HCT116 (cell line): ENCODE results near the gene TTC12. TPM values are rescaled to one million over a fixed set of nuclear protein-coding genes. Genes with fewer than 3 reads are reported as not detected.

Experiments used
- ATAC-seq: fragments of 200-7000 bp; cut with Tn5 transposase; 2 replicates; pipeline ENCODE4 v1.9.1; 2020; ENCODE audit warnings: mild to moderate bottlenecking, moderate library complexity
- BruUV-seq: library from RNA; stranded (reverse); fragments of 400-500 nt; replicated peaks from 2 replicates; lab custom pipeline; 2021; lab: Mats Ljungman, UMichigan
- CTCF ChIA-PET: fragments of 300-600 bp; sonication (Branson Sonifier 250); formaldehyde crosslinking; loops from one replicate; lab custom pipeline; 2021; ENCODE audit warnings: antibody characterized with exemption; lab: Charles Lee
- POLR2A ChIA-PET: fragments of 300-600, 350-600 bp; sonication (Branson Sonifier 250); formaldehyde crosslinking; loops from one replicate; lab custom pipeline; 2021; ENCODE audit warnings: antibody characterized with exemption; lab: Charles Lee
- RAD21 ChIA-PET, 2 experiments: fragments of 300-600 bp; sonication (Branson Sonifier 250); formaldehyde crosslinking; loops; one replicate each; lab custom pipeline; 2023; ENCODE audit warnings: low total read pairs in 2 of 2; ENCODE audit not compliant: uncharacterized antibody in 2 of 2, unreplicated experiment in 2 of 2, low non-redundant PET in 1 of 2; lab: Charles Lee
- DNase-seq: peaks from one replicate; pipeline ENCODE4 v3.0.0-alpha.2; 2010; ENCODE audit warnings: low read depth, low spot score
- H2AFZ ChIP-seq: fragments of 200-600 bp; shearing (Covaris generic), sonication (generic); 2 replicates; pipeline ENCODE4 v1.6.1; 2017; ENCODE audit warnings: low read depth, mixed run types, mixed read lengths, antibody characterized with exemption, low read length; ENCODE audit not compliant: poor library complexity, severe bottlenecking
- H3K27ac ChIP-seq: 2 replicates; pipeline ENCODE4 v1.5.1; 2012; ENCODE audit warnings: low read depth, low read length
- H3K27me3 ChIP-seq: fragments of 200-600 bp; sonication (generic); 2 replicates; pipeline ENCODE4 v1.6.1; 2016; ENCODE audit warnings: mixed run types, low read length, mixed read lengths; ENCODE audit not compliant: insufficient read depth
- H3K36me3 ChIP-seq, 2 experiments: fragments of 200-500 bp in 1 of 2; fragments of 200-600 bp in 1 of 2; sonication (Bioruptor generic) in 1 of 2; sonication (generic) in 1 of 2; 2 replicates each; pipeline versions ENCODE4 v1.5.1 to v1.6.1; 2014 to 2016; ENCODE audit warnings: low read length in 2 of 2, inconsistent platforms in 1 of 2, mixed read lengths in 1 of 2, mixed run types in 1 of 2; ENCODE audit not compliant: insufficient read depth in 2 of 2, control insufficient read depth in 1 of 2
- H3K4me1 ChIP-seq, 2 experiments: fragments of 200-600 bp in 1 of 2; sonication (generic) in 1 of 2; 2 replicates each; pipeline versions ENCODE4 v1.5.1 to v1.6.1; 2012 to 2017; ENCODE audit warnings: low read length in 2 of 2, inconsistent platforms in 1 of 2, mild to moderate bottlenecking in 1 of 2, mixed read lengths in 1 of 2, mixed run types in 1 of 2, moderate library complexity in 1 of 2; ENCODE audit not compliant: insufficient read depth in 2 of 2, control insufficient read depth in 1 of 2
- H3K4me2 ChIP-seq: fragments of 200-600 bp; sonication (generic); 2 replicates; pipeline ENCODE4 v1.6.1; 2017; ENCODE audit warnings: mixed run types, low read length, mixed read lengths
- H3K4me3 ChIP-seq, 2 experiments: fragments of 200-600 bp in 1 of 2; sonication (generic) in 1 of 2; replicated peaks in 1 of 2; 2 replicates each; pipeline ENCODE4 v1.5.1; 2011 to 2016; ENCODE audit warnings: low read length in 2 of 2, control low read depth in 1 of 2, low read depth in 1 of 2, mild to moderate bottlenecking in 1 of 2, mixed read lengths in 1 of 2, mixed run types in 1 of 2
- H3K79me2 ChIP-seq: fragments of 200-600 bp; sonication (generic); 2 replicates; pipeline ENCODE4 v1.6.1; 2017; ENCODE audit warnings: mild to moderate bottlenecking, mixed run types, low read length, moderate library complexity, mixed read lengths; ENCODE audit not compliant: insufficient read depth
- H3K9ac ChIP-seq: fragments of 200-600 bp; sonication (generic); 2 replicates; pipeline ENCODE4 v1.6.1; 2016; ENCODE audit warnings: low read length, mixed read lengths
- H3K9me2 ChIP-seq: fragments of 200-600 bp; sonication (generic), shearing (Covaris generic); 2 replicates; pipeline ENCODE4 v1.6.1; 2017; ENCODE audit warnings: mixed run types, mild to moderate bottlenecking, moderate library complexity; ENCODE audit not compliant: insufficient read depth
- H3K9me3 ChIP-seq, 2 experiments: fragments of 200-500 bp in 1 of 2; fragments of 200-600 bp in 1 of 2; sonication (Bioruptor generic) in 1 of 2; sonication (generic) in 1 of 2; 2 replicates each; pipeline ENCODE4 v1.6.1; 2014 to 2017; ENCODE audit warnings: low read length in 2 of 2, mixed read lengths in 2 of 2, inconsistent platforms in 1 of 2, low read depth in 1 of 2, mild to moderate bottlenecking in 1 of 2, mixed run types in 1 of 2, moderate library complexity in 1 of 2; ENCODE audit not compliant: control insufficient read depth in 1 of 2, insufficient read depth in 1 of 2
- H4K20me1 ChIP-seq: fragments of 200-600 bp; sonication (generic), shearing (Covaris generic); 2 replicates; pipeline ENCODE4 v1.6.1; 2017; ENCODE audit warnings: mixed run types, mild to moderate bottlenecking, moderate library complexity; ENCODE audit not compliant: insufficient read depth
- CBX3 ChIP-seq: IDR thresholded peaks from 2 replicates; pipeline ENCODE4 v1.6.1; 2012; ENCODE audit warnings: low read depth
- CEBPB ChIP-seq: IDR thresholded peaks from 2 replicates; pipeline ENCODE4 v1.6.1; 2012; ENCODE audit warnings: low read depth
- EZH2 ChIP-seq: fragments of 200-600 bp; sonication (generic); IDR thresholded peaks from 2 replicates; pipeline ENCODE4 v1.6.1; 2017; ENCODE audit warnings: antibody characterized with exemption, mixed run types
- EZH2phosphoT487 ChIP-seq: fragments of 200-600 bp; IDR thresholded peaks from 2 replicates; pipeline ENCODE4 v1.6.1; 2018; ENCODE audit warnings: antibody characterized with exemption, borderline replicate concordance
- FOSL1 ChIP-seq: IDR thresholded peaks from 2 replicates; pipeline ENCODE4 v1.6.1; 2012; ENCODE audit warnings: low read depth
- POLR2A ChIP-seq: IDR thresholded peaks from 2 replicates; pipeline ENCODE4 v1.7.0; 2011; ENCODE audit warnings: borderline replicate concordance; ENCODE audit not compliant: insufficient read depth, insufficient read length; ENCODE audit errors: extremely low read depth
- RAD21 ChIP-seq: IDR thresholded peaks from 2 replicates; pipeline ENCODE4 v1.6.1; 2012; ENCODE audit warnings: low read depth, mild to moderate bottlenecking
- SRF ChIP-seq: IDR thresholded peaks from 2 replicates; pipeline ENCODE4 v1.6.1; 2012; ENCODE audit warnings: low read depth
- ZFX ChIP-seq: fragments of 450-650 bp; IDR thresholded peaks from 2 replicates; pipeline ENCODE4 v1.6.1; 2017
- ZNF274 ChIP-seq: fragments of 200-500 bp; sonication (Bioruptor generic); IDR thresholded peaks from 2 replicates; pipeline ENCODE4 v1.6.1; 2014; ENCODE audit warnings: mild to moderate bottlenecking, low read depth, low read length, inconsistent platforms
- intact Hi-C: fragments of 100-400 bp; cut with micrococcal nuclease; formaldehyde crosslinking; loops from 2 replicates; pipeline ENCODE4 v1.10.0; 2022
- total RNA-seq: library from RNA; stranded (reverse); gene quantifications from one replicate; pipeline ENCODE4 v1.2.1, GENCODE V29; 2021; ENCODE audit not compliant: unreplicated experiment
- TF ChIP-seq, protein P1 (sequence below): IDR thresholded peaks from 2 replicates; pipeline ENCODE4 v1.6.1; 2012
- TF ChIP-seq, protein P2 (sequence below): IDR thresholded peaks from 2 replicates; pipeline ENCODE4 v1.6.1; 2012
- TF ChIP-seq, protein P3 (sequence below): IDR thresholded peaks from 2 replicates; pipeline ENCODE4 v1.6.1; 2011; ENCODE audit warnings: mild to moderate bottlenecking, low read length, moderate library complexity; ENCODE audit not compliant: insufficient replicate concordance; ENCODE audit errors: extremely low read depth

The TTC12 gene
- total RNA-seq, 1 experiment from 2014 or later = 12.6 TPM

DNA sequence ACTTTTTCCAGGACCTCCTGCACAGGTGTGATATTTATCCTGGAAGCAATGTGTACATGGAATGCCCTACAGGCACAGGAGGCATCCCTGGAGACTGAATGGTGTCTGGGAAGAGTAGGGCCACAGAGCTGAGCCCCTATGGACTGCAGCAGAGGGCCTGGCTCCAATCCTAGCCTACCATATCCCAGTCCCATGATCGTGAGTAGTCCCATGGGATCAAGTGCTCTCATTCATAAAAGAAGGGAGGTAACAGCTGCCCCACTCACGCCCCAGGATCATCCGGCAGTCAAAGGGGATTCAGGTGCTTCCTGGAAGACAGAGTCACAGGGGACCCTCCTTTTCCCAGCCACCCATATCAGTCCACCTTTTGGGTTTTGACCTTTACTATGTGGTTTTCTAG, 97.2 kb downstream of the TTC12 start:
- BruUV-seq = no TSS peak
- Histone ChIP-seq H3K36me3 (no peaks in the 10 kb centered on the region), H3K4me1 (no peaks in the 10 kb centered on the region), H3K79me2 (no peaks in the 10 kb centered on the region), H3K27me3 (peaks cover 4% of the 10 kb centered on the region; the same call in 1 of the 2 replicates), H3K9ac (no peak overlapping the region), H3K9me3 (no peaks in the 10 kb centered on the region), H3K9me2 (no peaks in the 10 kb centered on the region), H3K4me2 (no peak overlapping the region), H3K27ac (no peak overlapping the region), H4K20me1 (no peaks in the 10 kb centered on the region), H3K4me3 (no peak overlapping the region), H2AFZ (no peak overlapping the region)
- ATAC-seq = no peak
- TF ChIP-seq RAD21 (no peak), EZH2 (no peak), ZNF274 (no peak), ZFX (no peak), POLR2A (no peak), CBX3 (no peak), SRF (no peak), FOSL1 (no peak)
- TF ChIP-seq, protein P1, sequence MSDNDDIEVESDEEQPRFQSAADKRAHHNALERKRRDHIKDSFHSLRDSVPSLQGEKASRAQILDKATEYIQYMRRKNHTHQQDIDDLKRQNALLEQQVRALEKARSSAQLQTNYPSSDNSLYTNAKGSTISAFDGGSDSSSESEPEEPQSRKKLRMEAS = no peak
- TF ChIP-seq, protein P2, sequence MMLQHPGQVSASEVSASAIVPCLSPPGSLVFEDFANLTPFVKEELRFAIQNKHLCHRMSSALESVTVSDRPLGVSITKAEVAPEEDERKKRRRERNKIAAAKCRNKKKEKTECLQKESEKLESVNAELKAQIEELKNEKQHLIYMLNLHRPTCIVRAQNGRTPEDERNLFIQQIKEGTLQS = no peak
- intact Hi-C loops = no loop called here
- ChIA-PET RAD21 (no interaction called here), POLR2A (no interaction called here), CTCF (no interaction called here)
- DNase-seq = no peak

DNA sequence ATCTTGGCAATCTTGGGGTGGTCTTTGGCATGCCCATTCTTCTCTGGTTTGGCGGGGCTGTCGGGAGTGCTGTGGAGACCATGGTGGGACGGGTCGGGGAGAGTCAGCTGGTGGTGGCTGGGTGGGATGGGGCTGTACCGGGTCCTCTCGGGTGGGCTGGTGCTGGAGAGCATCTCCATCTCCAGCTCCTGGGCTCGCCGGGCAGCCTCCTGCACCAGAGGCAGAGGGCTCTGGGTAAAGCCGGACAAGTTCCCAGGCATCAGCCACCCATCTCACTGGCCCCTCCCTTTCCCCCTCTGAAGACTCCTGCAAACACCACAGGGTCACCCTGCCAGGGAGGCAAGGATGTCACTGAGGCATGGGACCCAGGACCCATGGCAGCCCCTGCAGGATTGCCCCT, 98.3 kb downstream of the TTC12 start:
- ATAC-seq = no peak
- Histone ChIP-seq H3K36me3 (no peaks in the 10 kb centered on the region), H3K9me3 (no peaks in the 10 kb centered on the region), H3K4me3 (no peak overlapping the region), H3K27me3 (peaks cover 4% of the 10 kb centered on the region; the same call in 1 of the 2 replicates)
- no TSS peak for BruUV-seq
- intact Hi-C loops = no loop called here
- TF ChIP-seq, protein P3, sequence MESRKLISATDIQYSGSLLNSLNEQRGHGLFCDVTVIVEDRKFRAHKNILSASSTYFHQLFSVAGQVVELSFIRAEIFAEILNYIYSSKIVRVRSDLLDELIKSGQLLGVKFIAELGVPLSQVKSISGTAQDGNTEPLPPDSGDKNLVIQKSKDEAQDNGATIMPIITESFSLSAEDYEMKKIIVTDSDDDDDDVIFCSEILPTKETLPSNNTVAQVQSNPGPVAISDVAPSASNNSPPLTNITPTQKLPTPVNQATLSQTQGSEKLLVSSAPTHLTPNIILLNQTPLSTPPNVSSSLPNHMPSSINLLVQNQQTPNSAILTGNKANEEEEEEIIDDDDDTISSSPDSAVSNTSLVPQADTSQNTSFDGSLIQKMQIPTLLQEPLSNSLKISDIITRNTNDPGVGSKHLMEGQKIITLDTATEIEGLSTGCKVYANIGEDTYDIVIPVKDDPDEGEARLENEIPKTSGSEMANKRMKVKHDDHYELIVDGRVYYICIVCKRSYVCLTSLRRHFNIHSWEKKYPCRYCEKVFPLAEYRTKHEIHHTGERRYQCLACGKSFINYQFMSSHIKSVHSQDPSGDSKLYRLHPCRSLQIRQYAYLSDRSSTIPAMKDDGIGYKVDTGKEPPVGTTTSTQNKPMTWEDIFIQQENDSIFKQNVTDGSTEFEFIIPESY = no peak
- TF ChIP-seq ZFX (no peak), CEBPB (no peak), EZH2phosphoT487 (no peak)
- TF ChIP-seq, all 23 proteins: peak for 0
- Histone ChIP-seq H3K9ac (no peak overlapping the region), H4K20me1 (no peaks in the 10 kb centered on the region), H2AFZ (no peak overlapping the region), H3K27ac (no peak overlapping the region), H3K9me2 (no peaks in the 10 kb centered on the region), H3K79me2 (no peaks in the 10 kb centered on the region), H3K4me2 (no peak overlapping the region), H3K4me1 (no peaks in the 10 kb centered on the region)
- POLR2A ChIA-PET = no interaction called here
- no peak for DNase-seq
- CTCF ChIA-PET = no interaction called here
- RAD21 ChIA-PET = no interaction called here
